Measurements from ENCODE around the gene SEL1L3.

SEL1L3 gene

GRCh38 chr4:25727711-25728493, 134.9 kb downstream of the SEL1L3 start:
- DNase-seq = no peak

DNA sequence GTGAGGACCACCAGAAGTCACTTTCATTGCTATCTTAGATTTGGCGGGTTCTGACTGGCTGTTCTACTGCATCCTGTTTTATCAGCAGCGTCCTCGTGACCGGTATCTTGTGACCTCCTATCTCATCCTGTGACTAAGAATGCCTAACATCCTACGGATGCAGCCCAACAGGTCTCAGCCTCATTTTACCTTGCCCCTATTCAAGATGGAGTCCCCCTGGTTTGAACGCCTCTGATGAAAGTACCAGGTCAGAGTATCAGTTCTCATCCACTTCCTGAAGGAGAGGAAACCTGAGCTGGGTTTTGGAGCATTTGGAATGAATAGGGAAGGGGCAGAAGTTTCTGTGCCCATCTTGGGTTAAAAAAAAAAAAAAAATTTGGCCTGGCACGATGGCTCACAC, 136.9 kb downstream of the SEL1L3 start:
- DNase-seq = no peak

DNA sequence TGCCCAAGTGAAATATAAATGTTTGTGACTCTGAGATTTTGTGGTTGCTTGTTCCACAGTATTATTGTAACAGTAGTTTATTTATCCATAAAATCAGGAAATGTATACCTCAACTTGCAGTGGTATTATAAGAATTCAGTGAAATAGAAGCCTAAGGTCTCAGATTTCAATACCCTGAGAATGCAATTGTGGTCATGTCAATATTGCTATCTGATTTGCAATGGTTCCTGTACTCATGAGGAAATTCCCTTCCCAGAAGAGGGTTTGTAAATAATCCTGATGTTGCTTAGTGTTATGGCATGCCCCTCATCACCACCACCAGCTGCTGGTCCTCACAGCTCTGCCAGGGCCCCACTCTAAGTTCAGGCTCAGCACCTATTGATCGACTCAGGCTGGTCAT, 139.4 kb downstream of the SEL1L3 start:
- DNase-seq = no peak

GRCh38 chr4:25722964-25723363, 139.8 kb downstream of the SEL1L3 start:
- no peak for DNase-seq

GRCh38 chr4:25713812-25714211, 149.0 kb downstream of the SEL1L3 start:
- DNase-seq = no peak

- DNase-seq = no peak
These were observed 150.2 kb downstream of the SEL1L3 start for GRCh38 chr4:25712611-25713010.

GRCh38 chr4:25710637-25711036, 152.2 kb downstream of the SEL1L3 start:
- DNase-seq = no peak

DNA sequence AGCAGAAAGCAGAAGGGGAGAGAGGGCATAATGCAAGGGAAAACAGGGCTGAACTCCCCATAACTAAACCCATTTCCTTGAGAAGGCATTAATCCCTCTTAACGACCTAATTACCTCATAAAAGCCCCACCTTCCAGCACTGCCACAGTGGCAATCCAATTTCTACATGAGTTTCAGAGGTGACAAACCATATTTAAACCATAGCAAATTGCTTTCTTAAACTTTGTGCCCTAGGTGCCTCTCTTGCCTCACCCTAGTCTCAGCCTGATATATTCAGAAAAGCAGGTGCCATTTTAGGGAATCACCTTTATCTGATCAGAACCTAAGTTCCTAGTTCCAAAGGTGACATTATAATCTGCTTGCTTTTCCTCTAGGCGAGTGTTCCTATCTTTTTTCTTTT, 158.3 kb downstream of the SEL1L3 start:
- no peak for DNase-seq

DNA sequence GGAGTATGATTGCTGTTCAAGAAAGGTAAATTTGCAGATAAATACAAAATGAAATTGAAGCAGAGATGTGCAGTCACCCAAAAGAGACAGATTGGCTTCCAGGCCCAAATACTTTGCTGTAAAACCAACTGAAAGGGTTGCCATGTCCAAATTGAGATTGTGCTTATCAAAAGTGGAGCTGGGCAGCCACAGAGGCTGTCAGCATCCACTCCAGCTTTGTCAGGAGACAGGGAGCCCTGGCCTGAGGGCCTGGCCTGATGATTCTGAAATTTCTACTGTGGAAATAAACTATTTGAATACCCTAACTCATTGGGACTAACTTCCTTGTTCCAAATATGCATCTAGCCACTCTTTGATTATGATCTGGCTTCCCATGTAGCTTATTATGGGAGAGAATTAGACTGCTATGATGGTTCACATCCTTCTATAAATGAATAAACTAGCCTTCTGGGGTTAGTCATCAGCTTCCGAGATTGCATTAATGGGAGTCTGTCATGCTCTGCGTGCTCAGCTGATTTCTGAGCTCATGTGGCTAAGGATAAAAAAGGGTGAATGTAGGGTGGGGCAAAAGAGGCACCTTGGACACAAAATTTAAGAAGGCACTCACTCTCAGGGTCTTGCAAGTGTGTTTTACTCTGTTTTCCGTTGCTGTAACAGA, 158.9 kb downstream of the SEL1L3 start:
- DNase-seq = no peak

DNA sequence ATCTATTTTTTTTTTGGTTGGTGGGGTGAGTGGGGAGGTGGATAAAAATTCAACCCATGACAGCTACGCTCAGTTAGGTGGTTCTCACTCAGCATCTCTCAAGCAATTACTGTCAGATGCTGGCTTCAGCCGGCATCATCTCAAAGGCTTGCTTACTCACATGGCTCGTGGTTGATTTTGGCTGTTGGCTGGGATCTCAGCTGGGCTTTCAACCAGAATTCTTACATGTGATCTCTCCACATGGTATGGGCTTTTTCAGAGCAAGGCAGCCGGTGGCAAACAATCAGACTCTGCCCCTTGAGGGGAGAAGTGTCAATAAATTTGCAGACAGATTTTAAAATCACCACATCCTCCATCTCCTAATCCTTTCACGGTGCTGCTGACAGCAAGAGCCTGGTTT, 159.9 kb downstream of the SEL1L3 start:
- DNase-seq = no peak

DNA sequence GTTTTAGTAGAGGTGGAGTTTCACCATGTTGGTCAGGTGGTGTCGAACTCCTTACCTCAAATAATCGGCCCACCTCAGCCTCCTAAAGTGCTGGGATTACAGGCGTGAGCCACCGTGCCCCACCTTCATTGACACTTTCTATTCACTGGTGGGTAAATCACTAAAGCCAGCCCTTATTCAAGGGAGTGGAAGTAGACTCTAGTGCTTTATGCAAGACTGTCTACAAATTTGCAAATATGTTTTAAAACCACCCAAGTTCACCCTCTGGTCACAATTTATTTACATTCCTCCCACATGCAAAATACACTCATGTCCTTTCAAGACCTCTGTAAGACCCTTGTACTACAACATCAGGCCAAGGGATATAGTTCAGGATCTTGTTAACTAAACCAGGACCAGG, 162.1 kb downstream of the SEL1L3 start:
- no peak for DNase-seq

DNA sequence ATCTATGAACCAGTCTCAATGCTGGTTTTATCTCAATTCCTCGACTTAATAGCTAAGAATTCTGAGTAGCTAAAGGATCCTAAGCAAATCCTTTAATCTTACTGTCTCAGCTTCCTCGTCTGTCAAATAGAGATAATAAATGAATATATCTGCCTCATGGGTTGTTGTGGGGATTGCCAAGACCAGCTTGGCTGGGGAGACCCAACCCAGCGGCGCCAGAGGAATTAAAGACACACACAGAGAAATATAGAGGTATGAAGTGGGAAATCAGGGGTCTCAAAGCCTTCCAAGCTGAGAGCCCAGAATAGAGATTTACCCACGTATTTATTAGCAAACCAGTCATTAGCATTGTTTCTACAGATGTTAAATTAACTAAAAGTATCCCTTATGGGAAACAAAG, 165.3 kb downstream of the SEL1L3 start:
- DNase-seq = no peak
